ENCODE measurements around the gene BDH1.

- TF ChIP-seq EZH2 (IDR thresholded peaks at IDR 0.05) (no peak), POLR2AphosphoS5 (IDR thresholded peaks at IDR 0.05; ENCODE audit: borderline replicate concordance, low read depth, low read length) (no peak)
These were observed 51.5 kb downstream of the BDH1 start for GRCh38 chr3:197504229-197504628.
